ENCODE data around the gene VSTM4. TPM values are rescaled to one million over a fixed set of nuclear protein-coding genes. Genes with fewer than 3 reads are reported as not detected.
A peak's percentile ranks its signal among the peaks of the same experiment; 100 is the strongest.

Gene VSTM4
- polyA plus RNA-seq, 10 donors = 36.6 to 60.5 (median 42.9) TPM

- no peak for DNase-seq
Measured at GRCh38 chr10:49010295-49010694, 105.0 kb downstream of the VSTM4 start.

- DNase-seq = peak; percentile 26 to 62 (median 34)
Measured at GRCh38 chr10:49009199-49009979, 105.9 kb downstream of the VSTM4 start.

- peak in 1 of 3 donors; percentile 32 for DNase-seq
Measured at GRCh38 chr10:49008505-49009198, 106.7 kb downstream of the VSTM4 start.

GRCh38 chr10:49008091-49008490 lies 107.2 kb downstream of the VSTM4 start:
- DNase-seq = peak in 1 of 3 donors; percentile 18

GRCh38 chr10:49007129-49007528 lies 108.2 kb downstream of the VSTM4 start:
- DNase-seq = no peak

GRCh38 chr10:49005270-49005669 lies 110.1 kb downstream of the VSTM4 start:
- no peak for DNase-seq

GRCh38 chr10:49001870-49002672 lies 113.3 kb downstream of the VSTM4 start:
- peak in 1 of 3 donors; percentile 16 for DNase-seq

- peak in 1 of 3 donors; percentile 20 for DNase-seq
Measured at GRCh38 chr10:49001402-49001801, 113.9 kb downstream of the VSTM4 start.

- DNase-seq = no peak
Measured at GRCh38 chr10:49000437-49001398, 114.6 kb downstream of the VSTM4 start.

- no peak for DNase-seq
Measured at GRCh38 chr10:48999346-48999745, 116.0 kb downstream of the VSTM4 start.

GRCh38 chr10:48996329-48996728 lies 119.0 kb downstream of the VSTM4 start:
- DNase-seq = no peak

GRCh38 chr10:48993627-48994026 lies 121.7 kb downstream of the VSTM4 start:
- no peak for DNase-seq

- no peak for DNase-seq
Measured at GRCh38 chr10:48990226-48990625, 125.1 kb downstream of the VSTM4 start.

- no peak for DNase-seq
Measured at GRCh38 chr10:48985621-48986158, 129.6 kb downstream of the VSTM4 start.

GRCh38 chr10:48983648-48984351 lies 131.5 kb downstream of the VSTM4 start:
- DNase-seq = no peak

- no peak for DNase-seq
Measured at GRCh38 chr10:48982584-48982983, 132.7 kb downstream of the VSTM4 start.

GRCh38 chr10:48981310-48981907 lies 133.9 kb downstream of the VSTM4 start:
- peak; percentile 26 to 66 (median 38) for DNase-seq

GRCh38 chr10:48978318-48978717 lies 137.0 kb downstream of the VSTM4 start:
- no peak for DNase-seq

GRCh38 chr10:48976196-48976595 lies 139.1 kb downstream of the VSTM4 start:
- DNase-seq = peak in 1 of 3 donors; percentile 2
